Stimulated activated CD4-positive, alpha-beta T cell treated with anti-CD3 and anti-CD28 coated beads, Interleukin-2, amount 100 ng/mL, for 4 hours (primary cell): ENCODE data around the gene MACROD2.

ENCODE experiments used
- DNase-seq: peaks from one replicate; pipeline ENCODE4 v3.0.0-alpha.2; 2020; ENCODE audit warnings: low read depth

The MACROD2 gene

DNA sequence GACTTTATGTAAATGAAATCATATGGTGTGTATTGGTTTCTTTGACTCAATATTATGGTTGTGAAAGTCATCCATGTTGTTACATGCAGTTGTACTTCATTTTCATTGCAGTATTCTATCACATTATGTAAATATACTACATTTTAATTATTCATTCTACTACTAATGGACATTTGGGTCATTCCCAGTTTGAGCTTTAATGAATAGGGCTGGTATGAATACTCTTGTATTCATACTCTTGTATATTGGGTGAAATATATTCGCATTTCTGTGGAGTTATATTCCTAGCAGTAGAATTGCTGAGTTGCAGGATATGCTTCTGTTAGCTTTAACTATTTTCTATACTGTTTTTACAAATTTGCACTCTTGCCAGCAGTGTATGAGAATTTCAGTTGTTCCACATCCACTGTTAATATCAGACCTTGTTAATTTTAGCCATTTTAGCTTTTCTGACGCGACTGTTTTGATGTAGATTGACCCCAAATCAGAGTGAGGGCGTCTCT, 1633.6 kb downstream of the MACROD2 start:
- DNase-seq, result no peak

DNA sequence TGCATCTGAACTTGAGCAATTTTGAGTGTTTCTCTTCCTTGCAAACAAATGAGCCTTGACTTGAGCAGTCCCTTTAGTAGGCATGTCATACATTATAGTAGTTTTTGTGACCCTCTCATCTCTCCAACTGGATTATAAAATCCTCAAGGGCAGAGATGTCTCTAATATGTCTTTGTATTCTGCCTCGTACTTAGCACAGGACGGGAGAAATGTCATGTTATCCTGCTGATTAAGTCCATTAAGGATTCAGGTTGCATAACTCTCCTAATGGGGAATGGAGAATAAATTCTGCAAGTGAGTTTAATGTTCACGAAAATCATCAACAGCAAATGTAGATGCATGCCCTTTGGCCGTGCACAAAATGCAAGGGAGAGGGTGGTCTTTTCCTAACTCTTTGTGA, 1635.0 kb downstream of the MACROD2 start:
- no peak for DNase-seq

DNA sequence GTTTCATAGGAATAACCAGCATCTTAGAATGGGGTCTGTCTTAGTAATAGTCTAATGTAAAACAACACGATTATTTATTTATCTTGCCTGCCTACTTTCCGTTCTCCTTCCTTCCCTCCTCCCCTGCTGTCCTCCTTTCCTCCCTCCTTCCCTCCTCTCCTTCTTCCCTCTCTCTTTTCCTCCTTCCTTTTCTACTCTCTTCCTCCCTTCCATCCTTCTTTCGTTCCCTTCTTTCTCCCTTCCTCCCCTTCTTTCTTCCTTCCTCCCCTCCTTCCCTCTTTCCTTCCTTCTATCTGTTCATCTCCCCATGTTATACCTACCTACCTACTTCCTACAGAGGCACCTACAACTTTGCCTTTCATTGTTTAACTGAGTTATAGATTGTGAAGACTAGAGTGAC, 1637.4 kb downstream of the MACROD2 start:
- DNase-seq, result no peak

DNA sequence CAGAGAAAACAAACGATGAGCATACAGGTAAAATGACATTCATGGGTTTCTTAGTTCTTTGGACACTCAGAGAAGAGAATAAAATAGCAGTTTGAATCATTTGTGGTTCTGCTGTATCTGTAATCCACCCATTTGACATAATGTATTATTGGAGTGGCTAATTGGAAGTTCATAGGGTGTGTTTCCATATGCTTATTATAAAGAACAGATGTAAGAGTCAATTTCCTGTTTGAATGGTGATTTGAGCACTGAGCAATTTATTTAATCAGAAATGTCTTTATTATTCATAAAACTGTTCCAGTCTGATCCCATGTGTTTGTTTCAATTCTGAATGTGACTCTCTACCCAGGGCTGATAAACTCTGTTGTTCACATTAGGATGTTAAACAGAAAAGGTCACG, 1638.8 kb downstream of the MACROD2 start:
- DNase-seq, result no peak

DNA sequence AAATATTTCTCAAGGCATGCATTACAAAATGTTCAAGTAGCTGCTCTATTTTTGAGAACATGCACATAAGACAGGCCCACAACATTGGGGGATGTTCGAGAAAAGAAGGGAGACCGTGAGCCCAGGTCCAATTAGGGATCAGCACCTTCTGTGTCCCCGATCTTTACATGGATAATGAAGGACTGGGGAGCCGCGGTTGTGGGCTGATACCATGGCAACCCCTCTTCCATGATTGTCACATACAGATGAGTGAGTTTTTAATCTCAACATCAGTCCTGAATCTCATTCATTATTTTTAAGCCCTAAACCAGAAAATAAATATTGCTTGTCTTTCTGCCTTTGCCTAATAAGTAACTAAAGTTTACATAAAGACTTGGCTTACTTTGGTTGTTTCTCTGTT, 1642.2 kb downstream of the MACROD2 start:
- DNase-seq, result no peak

DNA sequence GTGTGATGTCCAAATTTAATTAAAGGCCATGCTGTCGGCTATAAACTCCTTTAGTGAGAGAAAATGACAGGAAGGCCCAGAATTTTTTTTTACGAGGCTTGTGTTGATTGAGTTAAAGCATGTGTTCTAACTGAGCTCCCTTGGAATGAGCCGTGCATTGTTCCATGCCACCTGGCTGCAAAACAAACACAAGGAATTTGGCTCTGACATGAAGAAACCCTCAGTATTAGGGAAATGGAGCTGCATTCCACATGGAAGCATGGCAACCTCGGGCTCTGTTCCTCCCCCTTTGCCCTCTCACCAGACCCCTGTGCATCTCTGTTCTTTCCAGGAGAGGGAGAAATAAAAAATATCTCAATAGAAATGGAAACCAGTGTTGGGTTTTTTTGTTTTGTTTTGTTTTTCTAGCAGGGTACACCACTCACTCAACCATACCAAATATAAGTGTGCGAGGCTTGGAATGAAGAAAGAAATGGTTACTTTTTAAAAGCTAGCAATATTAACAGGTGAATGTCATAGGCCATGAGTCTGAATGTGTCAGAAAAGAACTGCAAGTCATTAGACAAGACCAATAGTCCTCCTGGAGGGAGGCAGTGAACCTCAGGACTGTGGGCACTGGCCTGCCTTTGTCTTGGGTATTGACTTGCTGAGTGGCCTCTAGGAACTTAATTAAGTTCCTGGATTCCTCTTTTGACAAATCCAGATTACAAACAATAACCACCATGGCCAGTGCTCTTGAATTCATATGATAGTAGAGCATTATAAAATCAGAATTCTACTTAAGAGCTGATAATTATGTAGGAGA, 1642.8 kb downstream of the MACROD2 start:
- no peak for DNase-seq

DNA sequence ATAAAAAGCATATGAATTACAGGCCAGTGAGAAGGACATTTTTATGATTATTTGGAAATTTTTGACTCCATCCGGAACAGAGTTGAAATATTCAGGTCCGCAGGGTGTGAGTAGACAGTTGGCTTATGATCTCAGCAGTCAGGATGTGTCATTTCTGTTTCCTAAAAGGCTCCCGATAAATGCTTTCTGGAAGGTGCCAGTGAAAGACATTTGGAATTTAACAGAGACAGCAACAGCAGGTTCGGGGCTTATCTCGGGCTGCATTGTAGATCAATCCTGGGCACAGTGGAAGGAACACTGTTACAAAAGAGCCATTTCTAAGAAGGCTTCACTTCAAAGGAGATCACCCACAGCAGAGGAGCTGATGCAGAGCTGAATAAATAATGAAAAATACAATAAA, 1643.5 kb downstream of the MACROD2 start:
- no peak for DNase-seq

DNA sequence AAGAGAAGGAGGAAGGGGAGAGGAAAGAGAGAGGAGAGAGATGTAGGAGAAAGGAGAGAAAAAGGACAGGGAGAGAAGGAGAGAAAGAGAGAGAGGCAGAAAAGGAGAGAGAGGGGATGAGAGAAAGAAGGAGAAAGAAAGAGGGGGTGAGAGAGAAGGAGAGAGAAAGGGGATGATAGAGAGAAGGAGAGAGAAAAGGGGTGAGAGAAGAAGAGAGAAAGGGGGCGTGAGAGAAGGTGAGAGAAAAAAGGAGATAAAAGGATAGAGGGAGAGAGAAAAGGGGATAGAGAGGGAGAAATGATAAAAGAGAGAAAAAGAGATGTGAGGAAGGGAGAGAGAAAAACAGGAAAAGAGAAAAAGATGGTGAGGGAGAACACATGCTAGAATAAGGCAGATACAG, 1644.5 kb downstream of the MACROD2 start:
- DNase-seq, result no peak

DNA sequence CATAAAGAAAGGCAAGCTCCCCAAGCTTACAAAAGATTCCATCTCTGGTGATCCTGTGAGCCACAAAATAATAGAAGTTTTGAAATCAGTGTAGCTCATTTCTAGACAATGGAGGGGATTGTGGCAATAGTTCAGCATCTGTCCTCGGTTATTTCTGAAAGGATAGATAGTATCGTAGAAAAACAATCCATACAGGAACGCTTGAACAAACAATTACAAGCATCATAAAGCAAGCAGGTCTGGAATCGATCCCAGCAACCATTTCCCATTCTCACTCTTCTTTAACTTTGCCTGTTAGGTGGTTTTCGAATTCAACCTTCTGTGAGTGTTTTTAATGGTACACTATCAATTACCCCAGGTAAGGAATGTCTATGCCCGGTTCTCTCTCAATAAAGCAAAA, 1646.8 kb downstream of the MACROD2 start:
- no peak for DNase-seq

DNA sequence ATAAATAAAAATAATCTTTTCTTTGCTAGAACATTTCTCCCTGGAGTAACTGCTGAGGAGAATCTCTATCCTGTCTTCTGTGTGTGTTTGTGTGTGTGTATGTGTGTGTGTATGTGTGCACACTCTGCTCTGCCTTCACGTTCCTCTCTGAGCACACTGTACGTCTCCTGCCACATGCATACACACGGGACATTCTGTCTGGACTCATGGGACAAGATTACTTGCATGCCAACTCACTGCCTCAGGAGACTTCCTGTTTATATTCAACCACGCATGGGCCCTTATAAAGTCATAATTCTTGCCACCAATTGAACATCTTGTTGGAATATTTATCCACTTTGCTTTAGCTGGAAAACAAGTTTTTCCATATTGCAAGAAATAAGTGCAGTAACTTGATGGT, 1647.4 kb downstream of the MACROD2 start:
- no peak for DNase-seq

DNA sequence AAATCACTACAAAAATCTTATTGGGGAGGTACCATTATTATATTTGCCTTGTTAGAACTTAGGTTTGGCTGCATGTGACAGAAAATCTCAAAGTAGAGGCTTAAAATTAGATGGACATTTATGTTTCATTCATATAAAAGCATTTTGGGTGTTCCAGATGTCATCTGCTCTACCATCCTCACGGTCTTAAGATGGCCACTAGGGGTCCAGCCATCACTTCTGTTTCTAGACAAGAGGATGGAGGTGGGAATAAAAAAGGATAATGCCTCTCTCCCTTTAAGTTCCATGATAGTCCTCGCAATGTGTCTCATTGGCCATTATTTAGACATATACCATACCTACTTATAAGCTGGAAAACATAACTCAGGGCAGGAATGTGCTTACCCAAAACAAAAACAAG, 1648.4 kb downstream of the MACROD2 start:
- no peak for DNase-seq

DNA sequence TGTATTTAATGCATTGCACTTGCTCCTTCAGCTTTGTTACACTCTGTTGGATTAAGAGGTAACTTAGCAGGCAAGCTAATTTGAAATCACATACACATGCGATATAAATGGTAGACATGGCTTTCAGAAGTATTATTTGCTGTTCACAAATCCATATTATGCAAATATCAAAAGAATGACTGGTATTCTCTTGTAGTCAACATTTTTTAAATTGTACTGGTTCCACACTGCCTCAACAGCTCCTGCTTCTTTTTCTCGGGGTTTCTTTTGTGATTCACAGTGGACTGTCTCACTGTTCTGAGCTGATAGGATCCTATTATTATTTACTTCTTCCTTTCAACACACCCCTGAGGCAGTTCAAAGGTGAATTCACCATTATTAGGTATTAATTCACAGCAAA, 1650.5 kb downstream of the MACROD2 start:
- DNase-seq, result no peak

DNA sequence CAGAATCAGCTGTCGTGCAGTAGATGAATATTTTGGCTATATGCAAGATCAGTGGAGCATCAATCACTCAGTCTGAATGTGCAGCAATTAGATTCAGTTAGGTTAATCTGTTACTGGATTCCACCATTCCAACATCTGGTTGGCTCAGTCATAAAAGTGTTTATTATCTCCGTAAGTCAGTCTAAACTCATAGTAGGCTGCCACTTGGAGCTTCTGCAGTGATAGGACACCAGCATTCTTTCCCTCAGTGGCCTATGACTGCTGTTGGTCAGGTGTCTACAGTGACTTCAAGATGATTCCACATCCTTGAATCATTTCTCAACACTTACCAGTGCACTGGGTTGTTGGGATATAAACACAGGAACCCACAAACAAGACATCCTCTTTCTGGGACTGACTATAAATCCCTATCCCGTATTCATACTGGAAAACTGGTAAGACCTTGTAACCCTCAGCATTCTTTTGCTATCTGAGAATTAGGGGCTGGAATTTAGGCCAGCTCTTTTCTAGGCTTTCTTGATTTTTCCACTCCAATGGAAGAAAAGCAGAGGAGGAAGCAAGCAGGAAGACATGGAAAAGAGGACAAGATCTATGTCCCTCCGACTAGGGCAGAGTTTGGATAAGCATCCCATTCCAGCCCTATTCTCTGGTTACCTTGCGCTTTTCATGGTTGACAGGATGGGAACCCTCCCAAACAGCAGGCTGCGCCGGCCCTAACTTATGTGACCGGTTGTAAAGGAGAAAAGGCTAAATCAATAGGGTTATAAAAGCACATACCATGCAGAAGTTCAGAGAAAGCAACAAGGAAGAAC, 1658.3 kb downstream of the MACROD2 start:
- no peak for DNase-seq

DNA sequence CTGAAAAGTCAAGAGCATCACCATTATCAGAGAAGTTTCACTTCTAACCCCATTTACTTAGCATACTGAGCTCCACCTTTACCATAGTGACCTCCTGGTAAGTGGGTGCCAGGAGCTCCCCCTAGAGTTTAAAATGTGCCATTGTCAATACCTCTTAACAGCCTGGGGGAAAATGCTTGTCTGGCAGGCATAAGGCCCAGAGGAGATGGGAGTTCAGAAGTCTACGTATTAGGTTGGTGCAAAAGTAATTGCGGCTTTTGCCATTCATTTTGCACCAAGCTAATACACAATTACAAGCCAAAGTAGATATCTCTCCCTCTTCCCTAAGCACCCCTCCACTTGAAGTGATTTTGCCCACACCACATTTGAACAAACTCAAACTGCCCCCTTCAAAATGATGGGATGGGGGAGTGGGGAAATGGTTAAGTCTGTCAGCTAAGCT, 1658.9 kb downstream of the MACROD2 start:
- no peak for DNase-seq

DNA sequence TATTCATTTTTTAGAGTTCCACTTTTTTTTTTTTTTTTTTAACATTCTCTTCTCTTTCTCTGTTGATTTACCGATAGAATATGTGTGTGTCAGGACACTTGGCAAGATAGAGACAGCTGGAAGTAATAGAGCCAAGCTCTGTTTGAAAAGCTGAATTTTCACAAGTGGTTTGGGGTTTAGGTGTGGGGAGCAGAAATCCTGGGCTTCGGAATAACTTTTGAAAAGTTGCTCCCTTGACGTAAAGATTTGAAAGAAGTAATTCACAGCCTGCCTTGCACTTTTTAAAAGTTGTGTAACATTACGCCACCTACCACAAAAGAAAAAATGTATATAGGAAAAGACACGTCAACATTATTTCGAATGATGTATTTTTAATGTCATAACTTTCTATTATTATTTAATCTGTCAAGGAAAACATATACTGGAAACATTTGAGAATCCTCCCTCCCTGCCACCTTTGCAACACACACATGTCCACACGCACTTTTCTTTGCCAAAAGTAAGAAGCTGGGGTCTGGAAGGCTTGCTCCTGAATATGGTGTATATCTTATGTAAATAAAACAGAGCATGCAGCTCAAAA, 1660.1 kb downstream of the MACROD2 start:
- no peak for DNase-seq

DNA sequence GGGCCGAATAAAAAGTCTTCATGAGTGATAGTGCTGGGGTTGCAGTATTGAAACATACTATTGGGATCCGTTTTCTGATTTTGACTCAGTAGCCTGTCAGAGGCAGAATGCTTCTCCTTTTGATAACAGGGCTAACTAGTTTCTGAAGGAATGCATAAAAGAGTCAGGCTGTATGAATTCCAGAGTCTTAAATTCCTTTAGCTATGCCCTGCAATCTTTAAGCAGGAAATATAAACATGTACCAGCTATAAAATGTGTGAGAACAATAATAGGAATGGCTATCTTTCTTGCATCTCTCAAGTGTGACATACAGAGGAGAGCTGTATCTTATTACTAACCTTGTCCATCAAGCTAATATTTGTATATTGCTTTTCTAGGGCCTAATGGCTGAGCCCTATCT, 1660.8 kb downstream of the MACROD2 start:
- DNase-seq, result no peak

DNA sequence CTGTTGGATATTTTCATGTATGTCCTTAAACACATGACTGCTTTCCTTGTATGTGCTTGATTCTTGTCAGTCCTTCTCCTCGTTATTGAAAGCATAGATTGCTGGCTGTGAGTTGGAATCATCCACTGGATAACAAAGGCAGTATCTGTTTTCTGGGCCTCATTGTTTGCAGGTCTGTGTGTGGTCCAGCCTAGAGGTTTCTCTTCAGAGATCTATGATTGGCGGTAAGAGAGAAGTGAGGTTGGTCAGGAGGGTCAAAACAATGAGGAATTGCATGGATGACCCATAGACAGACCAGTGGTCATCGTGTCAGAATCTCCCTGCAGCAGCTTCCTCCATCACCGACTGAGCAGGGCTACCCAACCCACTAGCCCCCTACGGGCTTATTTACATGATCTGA, 1663.0 kb downstream of the MACROD2 start:
- no peak for DNase-seq

DNA sequence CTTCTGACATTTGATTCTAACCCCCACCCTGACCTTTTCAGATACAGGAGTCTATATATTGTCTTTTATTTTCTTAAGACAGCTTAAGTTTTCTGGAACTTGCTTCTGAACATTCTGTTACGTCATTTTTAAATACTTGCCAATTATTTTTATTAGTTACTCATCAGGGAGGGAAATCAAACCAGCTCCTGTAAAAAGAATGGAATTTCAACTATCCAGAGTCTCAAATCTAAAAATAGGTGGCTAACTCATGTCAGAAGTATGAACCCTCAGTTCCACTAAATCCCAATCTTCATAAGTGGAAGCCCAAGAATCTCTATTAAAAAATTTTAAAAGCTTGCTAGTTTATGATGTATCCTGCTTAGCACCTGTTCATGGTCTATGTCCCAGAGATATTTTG, 1677.9 kb downstream of the MACROD2 start:
- no peak for DNase-seq

DNA sequence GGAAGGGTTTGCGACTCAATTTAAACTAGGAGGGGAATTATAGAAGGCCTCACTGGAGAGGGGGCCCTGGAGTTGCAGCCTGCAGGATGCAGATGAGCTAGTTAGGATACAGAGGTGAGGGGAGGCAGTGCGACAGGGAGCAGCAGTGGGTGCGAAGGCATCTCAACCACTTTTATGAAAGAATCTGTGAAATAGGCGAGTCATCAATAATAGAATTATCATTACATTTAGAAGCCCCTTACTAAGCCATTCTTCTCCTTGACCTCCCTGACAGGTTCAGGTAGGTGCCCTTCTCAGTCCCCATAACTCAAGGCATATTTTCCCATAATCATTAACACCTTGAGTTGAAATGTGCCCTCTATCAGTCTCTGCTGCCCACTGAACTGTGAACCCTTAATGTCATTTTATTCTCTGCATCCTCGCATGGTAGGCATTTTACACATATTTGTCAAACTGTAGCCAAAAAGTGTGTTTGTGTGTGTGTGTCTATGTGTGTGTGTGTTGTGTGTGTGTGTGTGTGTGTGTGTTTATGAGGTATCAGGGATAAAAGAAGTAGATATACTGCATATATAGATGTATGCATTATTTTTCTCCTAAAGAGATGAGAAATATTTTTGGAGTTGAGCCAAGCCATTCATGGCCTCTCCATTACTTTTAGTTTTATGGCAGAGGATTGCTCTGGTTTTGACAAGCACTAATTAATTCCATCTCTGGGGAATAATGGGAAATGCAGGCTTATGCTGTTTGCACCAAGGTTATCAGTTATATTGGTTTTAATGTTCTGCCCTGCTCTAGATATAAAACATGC, 1679.1 kb downstream of the MACROD2 start:
- DNase-seq, result no peak

DNA sequence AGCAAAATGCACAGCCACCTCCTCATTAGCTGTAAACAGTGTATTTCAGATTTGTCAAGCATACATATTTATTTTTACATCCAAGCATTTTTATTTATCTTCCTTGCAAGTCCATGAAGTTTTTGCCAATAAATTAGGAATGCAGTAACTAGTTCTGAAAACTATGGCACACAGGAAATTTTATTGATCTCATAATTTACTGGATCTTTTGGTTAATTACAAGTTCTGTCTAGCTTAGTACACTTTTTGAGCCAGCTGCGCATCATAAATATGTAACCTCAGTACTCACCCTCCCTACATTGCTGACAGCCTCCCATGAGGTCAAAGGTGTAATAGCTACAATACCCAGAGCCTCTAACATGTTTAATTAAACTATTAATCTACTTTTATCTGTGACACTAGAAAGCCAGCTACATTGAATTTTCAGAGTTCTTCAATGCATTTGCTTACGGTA, 1679.8 kb downstream of the MACROD2 start:
- no peak for DNase-seq

DNA sequence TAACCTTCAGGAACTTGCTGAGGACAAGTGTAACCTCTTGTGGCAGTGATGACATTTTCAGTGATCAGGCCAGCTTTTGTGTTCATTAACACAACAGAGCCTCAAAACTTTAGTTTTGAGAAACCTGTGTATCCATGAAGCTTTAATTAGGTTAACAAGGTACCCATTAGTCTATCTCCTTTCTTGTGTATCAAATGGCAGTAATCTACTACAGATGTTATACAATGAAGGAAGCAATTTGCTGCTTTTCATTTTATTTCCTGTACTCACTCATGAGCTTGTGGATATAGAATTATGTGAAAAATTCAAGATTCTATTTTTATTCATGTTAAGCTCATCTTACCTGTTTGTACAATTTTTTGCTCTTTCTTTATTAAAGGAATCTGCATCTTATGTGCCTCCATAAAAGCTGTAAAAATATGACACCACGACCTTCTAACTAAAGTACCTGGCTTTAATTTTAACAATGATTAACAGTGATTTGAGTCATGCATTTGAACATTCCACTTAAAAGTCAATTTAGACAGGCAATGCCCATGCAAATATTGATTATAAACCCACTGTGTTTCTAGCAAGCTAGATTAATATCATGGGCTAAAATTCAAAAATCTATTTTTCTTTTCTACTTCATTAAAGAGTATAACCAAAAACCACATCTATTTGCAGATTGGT, 1680.6 kb downstream of the MACROD2 start:
- DNase-seq, result no peak
